OCI-LY7 (cell line): Measurements from ENCODE around the gene E2F7. TPM values are rescaled to one million over a fixed set of nuclear protein-coding genes. Genes with fewer than 3 reads are reported as not detected.
A peak's percentile ranks its signal among the peaks of the same experiment; 100 is the strongest.

Experiments
- BruUV-seq: library from RNA; stranded (reverse); fragments of 400-500 nt; replicated peaks from 2 replicates; lab custom pipeline; 2021; lab: Mats Ljungman, UMichigan
- CTCF ChIA-PET: fragments of 300-600 bp; sonication (Branson Sonifier 250); formaldehyde crosslinking; loops from one replicate; lab custom pipeline; 2022; ENCODE audit warnings: antibody characterized with exemption; ENCODE audit not compliant: unreplicated experiment; lab: Charles Lee
- POLR2A ChIA-PET: fragments of 300-600 bp; sonication (Branson Sonifier 250); formaldehyde crosslinking; loops from one replicate; lab custom pipeline; 2022; ENCODE audit warnings: antibody characterized with exemption; lab: Charles Lee
- DNase-seq: peaks from one replicate; pipeline ENCODE4 v3.0.0-alpha.2; 2015; ENCODE audit warnings: low spot score
- H2AFZ ChIP-seq: fragments of 200-600 bp; sonication (generic), shearing (Covaris generic); 2 replicates; pipeline ENCODE4 v1.6.1; 2014; ENCODE audit warnings: mild to moderate bottlenecking, antibody characterized with exemption, low read length, moderate library complexity
- H3K27ac ChIP-seq: fragments of 200-600 bp; sonication (generic); 2 replicates; pipeline ENCODE4 v1.5.1; 2014; ENCODE audit warnings: mixed run types, low read depth, mild to moderate bottlenecking, moderate library complexity, low read length, inconsistent platforms; ENCODE audit not compliant: poor library complexity, severe bottlenecking
- H3K36me3 ChIP-seq: fragments of 200-600 bp; sonication (generic); 2 replicates; pipeline ENCODE4 v1.6.1; 2014; ENCODE audit warnings: mild to moderate bottlenecking, antibody characterized with exemption, low read length, moderate library complexity, mixed read lengths; ENCODE audit not compliant: insufficient read depth
- H3K4me1 ChIP-seq: fragments of 200-600 bp; sonication (generic); 2 replicates; pipeline ENCODE4 v1.5.1; 2014; ENCODE audit warnings: mild to moderate bottlenecking, low read length; ENCODE audit not compliant: insufficient read depth, poor library complexity, severe bottlenecking
- H3K4me2 ChIP-seq: fragments of 200-600 bp; sonication (generic); 2 replicates; pipeline ENCODE4 v1.6.1; 2014; ENCODE audit warnings: mild to moderate bottlenecking, low read length
- H3K4me3 ChIP-seq: fragments of 200-600 bp; sonication (generic); 2 replicates; pipeline ENCODE4 v1.5.1; 2014; ENCODE audit warnings: mild to moderate bottlenecking, low read depth, low read length; ENCODE audit not compliant: poor library complexity, severe bottlenecking
- H3K79me2 ChIP-seq: fragments of 200-600 bp; sonication (generic); 2 replicates; pipeline ENCODE4 v1.6.1; 2016; ENCODE audit warnings: low read depth, mild to moderate bottlenecking, low read length, moderate library complexity, mixed read lengths; ENCODE audit not compliant: insufficient read depth
- H3K9me2 ChIP-seq: fragments of 200-600 bp; sonication (generic); 2 replicates; pipeline ENCODE4 v1.6.1; 2016; ENCODE audit warnings: mild to moderate bottlenecking, low read length, mixed read lengths; ENCODE audit not compliant: insufficient read depth
- H3K9me3 ChIP-seq: fragments of 200-600 bp; sonication (generic); 2 replicates; pipeline ENCODE4 v1.6.1; 2014; ENCODE audit warnings: mild to moderate bottlenecking, mixed run types, low read length, mixed read lengths
- H4K20me1 ChIP-seq: fragments of 200-600 bp; sonication (generic); 2 replicates; pipeline ENCODE4 v1.6.1; 2014; ENCODE audit warnings: mild to moderate bottlenecking, antibody characterized with exemption, low read length, moderate library complexity, mixed read lengths; ENCODE audit not compliant: insufficient read depth
- CTCF ChIP-seq: fragments of 200-600 bp; sonication (generic); conservative IDR thresholded peaks from 2 replicates; pipeline ENCODE4 v1.5.1; 2014; ENCODE audit warnings: mild to moderate bottlenecking, antibody characterized with exemption, low read length, moderate library complexity, mixed read lengths
- EZH2phosphoT487 ChIP-seq: fragments of 200-600 bp; sonication (generic); IDR thresholded peaks from 2 replicates; pipeline ENCODE4 v1.6.1; 2018; ENCODE audit warnings: low read depth, borderline replicate concordance, mild to moderate bottlenecking, mixed run types, antibody characterized with exemption, low read length, moderate library complexity, mixed read lengths
- intact Hi-C: fragments of 100-400 bp; cut with micrococcal nuclease; formaldehyde crosslinking; loops from one replicate; pipeline ENCODE4 v1.10.0; 2022; ENCODE audit not compliant: unreplicated experiment
- total RNA-seq, 2 experiments: library from RNA; depleted of rRNA in 1 of 2; stranded (reverse); fragments of >200 nt in 1 of 2; shearing (Covaris generic) in 1 of 2; gene quantifications; 2 replicates each; pipeline ENCODE4 v1.2.3, GENCODE V29; 2014 to 2022

Gene E2F7
- total RNA-seq, 2 experiments from 2014 or later = 17.1 to 19.0 TPM

GRCh38 chr12:77010691-77011548 is 54.4 kb downstream of the E2F7 start:
- H3K4me2 ChIP-seq = no peak overlapping the region

GRCh38 chr12:77007476-77007875 is 57.9 kb downstream of the E2F7 start:
- TF ChIP-seq CTCF = no peak
- no peak for TF ChIP-seq EZH2phosphoT487
- Histone ChIP-seq H3K27ac (no peak overlapping the region), H3K9me3 (no peaks in the 10 kb centered on the region), H3K4me1 (no peaks in the 10 kb centered on the region), H2AFZ (no peak overlapping the region), H3K9me2 (no peaks in the 10 kb centered on the region), H3K79me2 (no peaks in the 10 kb centered on the region), H3K4me3 (no peak overlapping the region), H4K20me1 (no peaks in the 10 kb centered on the region), H3K36me3 (no peaks in the 10 kb centered on the region), H3K4me2 (no peak overlapping the region)
- ChIA-PET CTCF (no interaction called here), POLR2A (no interaction called here)
- no peak for DNase-seq
- intact Hi-C loops = no loop called here
- BruUV-seq = no TSS peak

More at GRCh38 chr12:77010691-77011548, 54.4 kb downstream of the E2F7 start:
- H2AFZ ChIP-seq = no peak overlapping the region; the same call in 1 of the 2 replicates
- intact Hi-C loops = loop anchor here (1.0 kb wide), 1 partner anchor 390 kb away; no protein-coding TSS in a partner anchor
- H4K20me1 ChIP-seq = no peaks in the 10 kb centered on the region
- H3K36me3 ChIP-seq = no peaks in the 10 kb centered on the region
- TF ChIP-seq CTCF (peak; percentile 98), EZH2phosphoT487 (no peak)
- H3K9me2 ChIP-seq = no peaks in the 10 kb centered on the region
- H3K9me3 ChIP-seq = no peaks in the 10 kb centered on the region
- CTCF ChIA-PET = interaction anchor here (0.5 to 0.7 kb wide), 4 partner anchors 12 to 388 kb away, joined by 3 to 4 read pairs (median 4); no protein-coding TSS in a partner anchor
- H3K4me3 ChIP-seq = no peak overlapping the region
- DNase-seq = peak; percentile 63
- H3K79me2 ChIP-seq = no peaks in the 10 kb centered on the region
- no peaks in the 10 kb centered on the region for H3K4me1 ChIP-seq
- POLR2A ChIA-PET = interaction anchor here (0.9 to 1.1 kb wide), 2 partner anchors 10 to 11 kb away, joined by 3 to 5 read pairs; no protein-coding TSS in a partner anchor
- BruUV-seq = no TSS peak
- no peak overlapping the region for H3K27ac ChIP-seq
